ENCODE measurements around the gene XAF1. TPM values are rescaled to one million over a fixed set of nuclear protein-coding genes. Genes with fewer than 3 reads are reported as not detected.
"Not testable (repeated sequence)": the region's sequence is repeated elsewhere in the genome, so short reads cannot be mapped to it uniquely, and the experiment has no call there.

Gene XAF1
- polyA plus RNA-seq, 1 donor = 10.0 TPM

GRCh38 chr17:6753546-6753945 lies 2.3 kb upstream of the XAF1 start:
- no peak for DNase-seq (ENCODE audit: low read depth)

- no peak for DNase-seq (ENCODE audit: low read depth)
Observed at GRCh38 chr17:6755281-6755680, 565 bp upstream of the XAF1 start.

- no peak for DNase-seq (ENCODE audit: low read depth)
Observed at GRCh38 chr17:6756425-6757031, 682 bp downstream of the XAF1 start.

- no peak for DNase-seq (ENCODE audit: low read depth)
Observed at GRCh38 chr17:6757747-6758146, 1.9 kb downstream of the XAF1 start.

- no peak for DNase-seq (ENCODE audit: low read depth)
Observed at GRCh38 chr17:6761779-6762178, 5.9 kb downstream of the XAF1 start.

GRCh38 chr17:6768447-6768846 lies 12.6 kb downstream of the XAF1 start:
- DNase-seq (ENCODE audit: low read depth) = no peak

GRCh38 chr17:6772016-6772415 lies 16.2 kb downstream of the XAF1 start:
- DNase-seq (ENCODE audit: low read depth) = no peak

- DNase-seq (ENCODE audit: low read depth) = not testable (repeated sequence)
Observed at GRCh38 chr17:6774906-6775305, 19.1 kb downstream of the XAF1 start.

- DNase-seq (ENCODE audit: low read depth) = no peak
Observed at GRCh38 chr17:6775871-6776405, 20.1 kb downstream of the XAF1 start, which contains the start of gene FBXO39. TSS of gene FBXO39 (plus strand) at chr17:6776215. CDS start at chr17:6779869, 3,654 bp downstream.

GRCh38 chr17:6779411-6779810 lies 23.6 kb downstream of the XAF1 start:
- DNase-seq (ENCODE audit: low read depth) = no peak

GRCh38 chr17:6780001-6780400 lies 24.2 kb downstream of the XAF1 start:
- DNase-seq (ENCODE audit: low read depth) = no peak

GRCh38 chr17:6780886-6781285 lies 25.0 kb downstream of the XAF1 start:
- no peak for DNase-seq (ENCODE audit: low read depth)

- no peak for DNase-seq (ENCODE audit: low read depth)
Observed at GRCh38 chr17:6782244-6782643, 26.4 kb downstream of the XAF1 start.

- no peak for DNase-seq (ENCODE audit: low read depth)
Observed at GRCh38 chr17:6786618-6787017, 30.8 kb downstream of the XAF1 start.

- no peak for DNase-seq (ENCODE audit: low read depth)
Observed at GRCh38 chr17:6787081-6787693, 31.3 kb downstream of the XAF1 start.

- no peak for DNase-seq (ENCODE audit: low read depth)
Observed at GRCh38 chr17:6789146-6789545, 33.3 kb downstream of the XAF1 start.

- DNase-seq (ENCODE audit: low read depth) = no peak
Observed at GRCh38 chr17:6793748-6794493, 38.1 kb downstream of the XAF1 start.

- DNase-seq (ENCODE audit: low read depth) = no peak
Observed at GRCh38 chr17:6796017-6796886, 40.4 kb downstream of the XAF1 start.

GRCh38 chr17:6796887-6797490 lies 41.1 kb downstream of the XAF1 start:
- DNase-seq (ENCODE audit: low read depth) = no peak

GRCh38 chr17:6797718-6798351 lies 42.0 kb downstream of the XAF1 start:
- no peak for DNase-seq (ENCODE audit: low read depth)

GRCh38 chr17:6799738-6800137 lies 43.9 kb downstream of the XAF1 start:
- no peak for DNase-seq (ENCODE audit: low read depth)

All from forelimb muscle (tissue), 1 donor.